A549 treated with AZD9567 at 1 μM for 4 hours (cell line): ENCODE measurements around the gene GAPDHS. TPM values are rescaled to one million over a fixed set of nuclear protein-coding genes. Genes with fewer than 3 reads are reported as not detected.

Experiments used
- total RNA-seq: library from RNA; stranded (reverse); fragments of 200-300 nt; extraction: Qiagen RNA extraction; gene quantifications from 5 replicates; pipeline ENCODE4 v1.2.3, GENCODE V29; 2022; ENCODE audit not compliant: insufficient read depth

The GAPDHS gene
- total RNA-seq: 0.10 to 0.15 TPM in 2 of 5 replicates, not detected in the others

GRCh38 chr19:35533201-35533821 is at the start of gene GAPDHS:
Gene GAPDHS (plus strand): TSS chr19:35533456. CDS start chr19:35533528, 72 bp downstream.

GRCh38 chr19:35490364-35490763 is 42.9 kb upstream of the GAPDHS start, which contains the start of gene KRTDAP:
Gene KRTDAP (minus strand): TSS chr19:35490464. CDS start chr19:35490442, 22 bp downstream.

DNA sequence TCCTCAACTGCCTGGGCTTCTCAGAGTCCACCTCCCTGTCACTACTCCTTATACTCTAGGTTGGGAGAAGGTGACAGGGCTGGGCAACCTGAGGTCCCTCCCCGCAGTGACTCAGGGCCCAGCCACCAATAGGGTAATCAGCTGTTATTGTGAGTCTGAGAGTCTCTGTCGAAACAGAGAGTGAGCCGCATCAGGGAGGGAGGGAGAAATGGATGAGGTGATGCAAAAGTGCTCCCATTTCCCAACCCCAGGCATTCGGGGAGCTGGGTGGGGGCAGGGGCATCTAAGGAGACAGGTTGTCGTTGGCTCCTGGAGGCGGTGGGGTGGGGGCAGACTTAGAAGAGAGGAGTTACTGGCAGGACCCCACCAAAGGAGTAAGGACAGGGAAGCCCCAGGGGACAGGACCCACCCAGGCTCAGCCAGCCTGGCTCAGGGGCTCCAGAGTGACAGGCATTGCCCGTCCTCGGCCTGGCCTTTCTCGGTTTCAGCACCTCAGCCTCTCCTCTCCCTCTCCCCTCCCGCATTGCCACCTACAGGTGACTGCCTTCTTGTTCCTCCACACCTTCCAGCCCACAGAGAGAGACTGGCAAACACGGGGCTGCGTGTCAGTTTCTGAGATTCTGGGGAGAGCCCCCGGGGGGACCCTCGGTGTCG is 19.5 kb upstream of the GAPDHS start, which contains the start of gene DMKN:
DMKN (minus strand) TSS at position 22 of the 654 bp plus-strand sequence. CDS start 174 bp downstream, outside the sequence.

DNA sequence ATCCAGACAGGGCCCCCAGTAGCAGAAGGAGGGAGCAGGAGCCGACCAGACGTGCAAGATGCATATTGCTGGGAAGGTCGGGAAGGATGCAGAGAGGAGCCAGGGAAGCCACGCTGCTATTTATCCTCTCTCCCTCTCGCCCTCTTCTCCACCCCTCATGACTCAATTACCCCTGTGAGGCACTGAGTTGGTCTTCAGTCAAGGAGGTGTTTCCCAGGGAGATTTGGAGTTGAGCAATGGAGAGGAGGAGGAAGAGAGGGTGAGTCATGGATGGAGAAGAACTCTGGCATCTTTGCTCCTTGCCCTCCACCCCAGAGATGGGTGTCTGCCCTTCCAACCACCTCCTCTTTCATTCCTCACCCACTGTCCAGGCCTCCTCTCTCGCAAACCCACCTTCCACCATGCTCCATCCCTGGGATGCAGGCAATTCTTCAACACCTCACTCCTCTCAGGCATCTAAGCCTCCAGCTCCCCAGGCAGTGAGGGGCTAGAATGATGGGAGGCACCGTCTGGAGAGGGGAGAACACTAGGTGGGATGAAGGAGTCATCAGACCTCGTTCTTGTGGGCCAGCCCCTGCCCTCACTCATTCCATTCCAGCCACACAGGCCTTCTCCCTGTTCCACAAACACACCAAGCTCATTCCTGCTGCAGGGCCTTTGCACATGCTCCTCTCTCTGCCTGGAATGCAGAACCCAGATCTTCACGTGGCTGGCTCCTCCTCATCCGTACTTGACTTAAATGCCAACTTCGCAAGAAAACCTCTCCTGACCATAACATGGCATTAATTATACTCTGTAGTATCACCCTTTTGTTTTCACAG is 4.8 kb upstream of the GAPDHS start, which contains the start of gene SBSN:
SBSN (minus strand) TSS at position 94 of the 821 bp plus-strand sequence; CDS start at position 64, 30 bp downstream.

DNA sequence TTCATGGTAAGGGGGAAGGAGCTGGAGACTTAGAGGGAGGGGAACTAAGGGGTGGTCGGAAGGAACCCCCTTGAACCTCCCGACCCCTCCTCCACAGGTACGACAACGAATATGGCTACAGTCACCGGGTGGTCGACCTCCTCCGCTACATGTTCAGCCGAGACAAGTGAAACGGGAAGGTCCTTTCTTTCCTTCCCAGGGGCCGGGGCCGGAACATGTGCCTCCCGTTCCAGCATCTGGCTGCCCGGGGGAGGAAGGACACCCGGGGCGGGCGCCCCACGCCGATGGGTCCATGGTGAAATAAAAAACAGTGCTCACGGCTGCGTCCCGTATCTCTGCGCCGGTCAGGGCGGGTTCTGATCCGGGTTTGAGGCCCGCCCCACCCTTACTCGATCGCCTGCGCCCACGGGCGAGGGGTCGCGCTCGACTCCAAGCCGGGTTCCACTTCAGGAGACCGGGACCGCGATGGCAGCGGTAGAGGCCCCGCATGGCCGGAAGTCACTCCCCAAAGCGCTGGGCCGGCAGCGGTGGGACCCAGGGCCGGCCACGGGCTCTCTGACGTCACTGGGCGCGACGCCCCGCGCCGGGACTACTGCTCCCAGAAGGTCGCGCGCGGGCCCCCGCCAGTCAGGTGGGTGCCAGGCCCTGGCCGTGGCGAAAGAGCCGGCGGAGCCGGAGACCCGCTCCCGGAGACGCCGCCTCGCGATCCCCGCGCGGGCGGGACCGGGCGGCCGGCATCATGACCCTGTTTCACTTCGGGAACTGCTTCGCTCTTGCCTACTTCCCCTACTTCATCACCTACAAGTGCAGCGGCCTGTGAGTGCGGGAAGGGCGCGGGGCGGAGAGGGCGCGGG is 12.0 kb downstream of the GAPDHS start, which contains the start of gene TMEM147:
TMEM147 (plus strand) TSS at position 626 of the 854 bp plus-strand sequence; CDS start at position 740, 114 bp downstream.

DNA sequence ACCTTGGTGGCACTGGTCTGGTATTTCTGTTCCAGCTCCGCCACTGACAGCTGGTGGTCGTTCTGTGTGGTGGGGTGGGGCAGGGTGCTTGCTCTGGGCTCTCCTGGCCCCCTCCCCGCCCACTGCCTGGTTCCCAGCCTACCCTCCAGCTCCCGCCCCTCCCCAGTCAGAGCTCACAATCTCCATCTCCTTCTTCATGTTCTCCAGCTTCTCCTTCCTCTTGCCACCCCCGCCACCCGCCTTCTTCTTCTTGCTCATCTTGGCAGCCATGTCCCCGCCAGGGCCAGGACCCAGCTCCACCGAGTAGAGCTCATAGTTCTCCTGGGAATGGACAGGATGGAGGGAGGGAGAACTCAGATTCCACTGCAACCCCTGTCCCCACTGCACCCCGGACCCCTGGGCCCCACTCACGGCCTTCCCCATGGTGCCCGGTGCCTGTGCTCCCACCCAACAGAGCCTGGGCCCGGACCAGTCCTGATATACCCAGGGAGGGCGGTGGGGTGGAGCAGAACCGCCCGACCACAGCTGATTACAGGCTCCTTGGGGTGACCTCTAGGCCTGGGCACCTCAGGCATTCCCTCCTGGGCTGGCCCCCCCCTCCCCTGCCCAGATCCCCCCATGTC is 30.1 kb downstream of the GAPDHS start, which contains the start of gene ATP4A:
ATP4A (minus strand) TSS at position 452 of the 623 bp plus-strand sequence; CDS start at position 423, 29 bp downstream.

GRCh38 chr19:35585848-35586247 is 52.6 kb downstream of the GAPDHS start, which contains the start of gene PMIS2:
Gene PMIS2 (plus strand): TSS chr19:35586173. CDS start chr19:35586260, 87 bp downstream.

Other genes starting within 250 kb of the GAPDHS start
- 0.09 to 0.13 TPM in 2 of 5 replicates, not detected in the others for gene MAG, start 241.3 kb upstream of the GAPDHS start, total RNA-seq
- 0.65 to 1.4 TPM (median 0.98 TPM) in 4 of 5 replicates, not detected in the other for gene CD22, start 204.3 kb upstream of the GAPDHS start, total RNA-seq
- gene FFAR1, start 185.6 kb upstream of the GAPDHS start, total RNA-seq: 0.05 TPM in 1 of 5 replicates, not detected in the others
- 0.07 TPM in 1 of 5 replicates, not detected in the others for gene FFAR3, start 175.0 kb upstream of the GAPDHS start, total RNA-seq
- not detected in 5 replicates for gene GPR42, start 162.4 kb upstream of the GAPDHS start, total RNA-seq
- 0.14 TPM in 1 of 5 replicates, not detected in the others for gene FFAR2, start 85.2 kb upstream of the GAPDHS start, total RNA-seq
- gene KRTDAP, start 43.0 kb upstream of the GAPDHS start, total RNA-seq: not detected in 5 replicates
- 32.2 to 38.6 TPM (median 34.4 TPM) in 5 replicates for gene DMKN, start 19.8 kb upstream of the GAPDHS start, total RNA-seq
- gene SBSN, start 5.1 kb upstream of the GAPDHS start, total RNA-seq: 1.9 to 3.2 TPM (median 2.6 TPM) in 5 replicates
- gene TMEM147, start 12.2 kb downstream of the GAPDHS start, total RNA-seq: 340 to 440 TPM (median 431 TPM) in 5 replicates
- 0.07 to 0.08 TPM in 2 of 5 replicates, not detected in the others for gene ATP4A, start 30.2 kb downstream of the GAPDHS start, total RNA-seq
- gene PMIS2, start 52.7 kb downstream of the GAPDHS start, total RNA-seq: not detected in 5 replicates
- 7.1 to 16.9 TPM (median 15.8 TPM) in 5 replicates for gene HAUS5, start 79.3 kb downstream of the GAPDHS start, total RNA-seq
- gene RBM42, start 95.6 kb downstream of the GAPDHS start, total RNA-seq: 134 to 209 TPM (median 196 TPM) in 5 replicates
- gene ETV2, start 108.3 kb downstream of the GAPDHS start, total RNA-seq: 1.8 to 3.6 TPM (median 2.4 TPM) in 4 of 5 replicates, not detected in the other
- 1,345 to 2,265 TPM (median 1,386 TPM) in 5 replicates for gene COX6B1, start 114.9 kb downstream of the GAPDHS start, total RNA-seq
- 0.75 to 1.1 TPM (median 0.86 TPM) in 4 of 5 replicates, not detected in the other for gene UPK1A, start 133.1 kb downstream of the GAPDHS start, total RNA-seq
- not detected in 5 replicates for gene ZBTB32, start 171.1 kb downstream of the GAPDHS start, total RNA-seq
- 56.0 to 66.5 TPM (median 61.9 TPM) in 5 replicates for gene KMT2B, start 184.5 kb downstream of the GAPDHS start, total RNA-seq
- 12.6 to 17.0 TPM (median 12.9 TPM) in 5 replicates for gene IGFLR1, start 209.0 kb downstream of the GAPDHS start, total RNA-seq
- gene U2AF1L4, start 212.0 kb downstream of the GAPDHS start, total RNA-seq: 14.5 to 26.3 TPM (median 25.6 TPM) in 5 replicates
- 259 to 313 TPM (median 277 TPM) in 5 replicates for gene PSENEN, start 212.2 kb downstream of the GAPDHS start, total RNA-seq
- 22.9 to 57.3 TPM (median 27.5 TPM) in 5 replicates for gene LIN37, start 215.1 kb downstream of the GAPDHS start, total RNA-seq
- gene HSPB6, start 223.6 kb downstream of the GAPDHS start, total RNA-seq: 0.28 to 0.42 TPM (median 0.36 TPM) in 4 of 5 replicates, not detected in the other
- 23.3 to 34.4 TPM (median 28.2 TPM) in 5 replicates for gene PROSER3, start 224.7 kb downstream of the GAPDHS start, total RNA-seq
- 5.6 to 17.7 TPM (median 8.4 TPM) in 5 replicates for gene ARHGAP33, start 242.1 kb downstream of the GAPDHS start, total RNA-seq